CD4-positive, alpha-beta T cell treated with Interleukin-10 for 1 hour (primary cell): Measurements from ENCODE around the gene UROS.
A peak's percentile ranks its signal among the peaks of the same experiment; 100 is the strongest.

ENCODE experiments used
- DNase-seq: peaks from one replicate; pipeline ENCODE4 v3.0.0-alpha.2; 2020

Gene UROS

GRCh38 chr10:125822878-125823662 is at the start of gene UROS, which contains the start of gene BCCIP:
TSS of gene UROS (minus strand) at chr10:125823258. CDS start at chr10:125816499, 6,759 bp downstream.
TSS of gene BCCIP (plus strand) at chr10:125823546. CDS start at chr10:125823558, 12 bp downstream.
- DNase-seq, result peak; percentile 92

GRCh38 chr10:125871338-125871737 is 48.3 kb upstream of the UROS start:
- no peak for DNase-seq

DNA sequence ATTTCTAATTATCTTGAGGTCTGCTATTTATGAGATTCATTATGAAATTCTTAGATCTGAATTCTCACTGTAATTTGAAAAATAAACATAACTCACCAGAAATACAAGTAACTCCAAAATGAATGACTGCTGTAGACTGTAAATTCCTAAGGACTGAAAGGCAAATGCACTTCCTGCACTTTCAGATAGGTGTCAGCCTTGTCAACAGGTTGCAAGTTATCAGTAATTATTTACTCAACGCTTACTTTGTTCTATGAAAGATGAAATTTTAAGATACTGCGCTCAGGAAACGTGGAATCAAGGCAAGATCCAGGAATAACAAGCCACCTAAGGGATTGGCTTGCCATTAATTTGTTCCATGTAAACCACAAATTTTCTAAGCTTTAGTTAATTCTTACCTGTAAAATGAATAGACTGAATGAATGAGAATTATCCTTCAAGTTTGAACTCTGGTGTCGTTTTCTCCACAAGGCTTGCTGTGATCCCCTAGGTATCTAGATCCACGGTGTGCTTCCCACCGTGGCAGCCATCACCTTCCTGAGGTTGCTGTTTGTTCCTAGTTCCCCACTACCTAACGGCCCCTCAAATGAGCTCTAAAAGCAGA is 45.4 kb upstream of the UROS start:
- DNase-seq, result peak; percentile 24

DNA sequence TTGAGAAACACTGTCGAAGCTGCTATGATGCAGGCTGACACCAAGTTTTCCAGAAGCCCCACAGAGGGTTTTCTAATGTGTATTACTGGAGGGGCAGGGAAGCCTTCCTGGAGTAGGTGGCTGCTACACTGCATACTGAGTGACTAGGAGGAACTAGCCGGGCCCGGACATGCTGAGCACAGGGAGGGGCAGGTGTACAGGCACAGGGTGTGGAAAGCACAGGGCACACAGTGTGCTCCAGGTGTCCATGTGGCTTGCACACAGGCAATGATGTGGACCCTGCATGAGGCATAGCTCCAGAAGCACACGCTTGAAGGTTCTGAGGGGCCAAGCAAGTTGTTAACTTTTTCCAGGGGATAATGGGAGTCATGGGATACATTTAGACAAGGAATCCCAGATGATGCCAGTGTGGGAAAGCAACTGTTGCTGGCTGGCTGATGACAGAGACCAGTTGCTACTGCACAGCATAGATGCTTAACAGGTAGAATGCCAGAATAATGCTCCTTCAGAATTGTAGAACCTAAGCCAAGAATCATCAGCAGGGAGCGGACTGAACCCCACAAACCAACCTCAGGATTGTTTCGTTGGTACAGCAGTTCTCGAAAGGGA is 43.5 kb upstream of the UROS start:
- DNase-seq, result no peak

DNA sequence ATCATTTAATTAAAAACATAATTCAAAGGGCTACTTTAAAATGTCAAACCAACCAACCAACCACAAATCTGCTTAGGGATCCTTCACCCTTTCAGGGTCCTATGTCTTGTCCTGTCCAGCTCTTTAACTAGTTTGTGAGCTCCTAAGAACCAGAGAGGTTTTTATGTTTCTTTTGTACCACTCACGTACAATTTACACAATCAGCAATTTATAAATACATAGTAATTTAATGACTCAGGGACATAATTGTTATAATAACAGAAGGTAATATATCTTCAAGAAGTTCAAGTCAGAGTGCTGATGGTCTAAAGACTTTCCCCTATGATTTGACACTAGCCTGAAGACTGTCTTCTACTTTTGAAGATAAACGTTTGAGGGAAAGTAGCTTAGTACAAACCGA is 42.1 kb upstream of the UROS start:
- DNase-seq, result no peak

- no peak for DNase-seq
These were observed 36.2 kb upstream of the UROS start for GRCh38 chr10:125859128-125859817.

DNA sequence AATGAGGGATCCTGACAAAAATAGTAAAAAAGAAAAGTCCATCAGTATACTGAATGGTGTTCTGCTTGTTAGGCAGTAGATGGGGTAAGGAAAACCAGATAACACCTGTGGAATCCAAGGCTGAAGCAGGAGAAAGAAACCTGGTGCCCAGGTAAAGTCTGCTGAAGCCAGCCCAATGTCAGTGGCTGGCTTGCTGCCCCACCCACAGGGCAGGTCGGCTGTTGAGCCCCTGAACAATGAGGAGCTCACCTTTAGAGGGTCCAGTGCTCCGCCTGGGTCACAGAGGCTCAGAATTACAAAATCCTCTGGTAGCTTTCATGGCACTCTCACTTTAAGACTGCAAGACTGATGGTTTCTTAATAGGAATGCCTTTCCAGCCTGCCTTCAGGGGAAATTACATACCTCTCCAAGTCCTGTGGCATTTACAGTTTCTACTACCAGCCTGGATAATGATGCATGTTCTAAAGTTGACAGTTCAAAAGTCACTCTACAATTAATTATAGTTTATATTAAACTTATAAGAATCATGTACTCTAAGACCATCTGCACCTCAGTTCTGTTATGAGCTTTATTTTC is 34.2 kb upstream of the UROS start:
- DNase-seq, result no peak

GRCh38 chr10:125852487-125852886 is 29.4 kb upstream of the UROS start:
- no peak for DNase-seq

DNA sequence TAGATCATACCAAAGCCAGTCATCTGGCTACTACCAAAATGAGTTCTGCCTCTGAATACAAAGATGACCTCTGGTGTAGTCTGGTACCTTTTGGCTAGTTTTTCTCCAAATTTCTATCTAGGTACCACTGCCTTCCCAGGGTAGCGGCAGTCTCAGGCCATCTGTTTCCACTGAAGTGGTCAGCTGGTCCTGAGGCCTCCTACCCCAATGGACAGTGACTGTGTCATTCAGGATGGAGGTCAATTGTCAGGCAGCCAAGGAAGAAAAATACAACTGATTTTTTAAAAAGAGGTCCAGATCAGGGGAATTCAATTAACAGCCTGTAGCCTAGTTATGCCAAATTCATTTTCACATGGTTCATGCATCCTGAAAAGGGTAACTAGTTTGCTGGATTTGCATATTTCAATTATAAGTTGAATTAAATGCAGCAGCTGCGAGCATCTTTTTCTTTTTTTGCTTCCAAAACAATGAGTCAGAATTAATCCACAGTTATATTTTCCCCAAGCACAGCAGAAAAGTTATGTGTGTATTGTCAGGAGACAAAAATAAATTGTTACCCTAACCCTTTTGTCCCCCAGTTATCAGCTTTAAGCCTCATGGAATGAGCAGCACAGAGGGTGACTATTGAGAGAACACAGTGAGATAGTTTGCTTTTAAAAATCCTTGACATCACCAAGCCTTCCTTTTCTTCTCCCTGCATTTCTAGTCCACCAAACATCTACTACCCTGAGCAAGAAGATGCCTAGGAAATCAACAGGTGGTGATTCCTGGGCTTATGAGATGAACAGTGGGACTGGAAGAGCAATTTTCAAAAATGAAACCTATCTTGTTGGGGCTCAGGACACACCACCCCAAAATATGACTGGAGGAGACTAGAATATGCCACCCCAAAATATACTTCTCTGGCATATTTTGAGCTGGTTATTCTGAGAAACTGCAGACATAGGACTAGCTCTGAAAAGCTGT is 28.0 kb upstream of the UROS start:
- no peak for DNase-seq

DNA sequence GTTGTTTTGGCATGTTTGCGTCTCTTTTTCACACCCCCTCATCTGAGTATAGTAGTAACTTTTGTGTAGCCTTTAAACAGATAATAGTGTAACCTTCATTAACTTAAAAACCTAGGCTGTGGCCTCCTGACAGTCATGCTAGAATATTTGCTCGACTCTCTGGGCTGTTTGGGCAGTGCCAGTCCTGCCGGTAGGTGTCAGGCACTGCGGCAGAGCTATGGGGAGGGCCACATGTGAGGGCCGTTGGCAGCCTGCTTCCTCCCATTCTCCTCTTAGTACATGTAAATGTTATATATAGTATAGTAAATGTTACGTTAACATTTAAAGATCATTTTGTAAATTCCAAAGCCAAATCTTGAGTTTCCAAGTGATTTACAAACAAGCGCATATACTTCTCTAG is 26.4 kb upstream of the UROS start:
- no peak for DNase-seq

GRCh38 chr10:125848857-125849256 is 25.8 kb upstream of the UROS start:
- no peak for DNase-seq

GRCh38 chr10:125848371-125848770 is 25.3 kb upstream of the UROS start:
- DNase-seq, result no peak

GRCh38 chr10:125846894-125847293 is 23.8 kb upstream of the UROS start:
- no peak for DNase-seq

DNA sequence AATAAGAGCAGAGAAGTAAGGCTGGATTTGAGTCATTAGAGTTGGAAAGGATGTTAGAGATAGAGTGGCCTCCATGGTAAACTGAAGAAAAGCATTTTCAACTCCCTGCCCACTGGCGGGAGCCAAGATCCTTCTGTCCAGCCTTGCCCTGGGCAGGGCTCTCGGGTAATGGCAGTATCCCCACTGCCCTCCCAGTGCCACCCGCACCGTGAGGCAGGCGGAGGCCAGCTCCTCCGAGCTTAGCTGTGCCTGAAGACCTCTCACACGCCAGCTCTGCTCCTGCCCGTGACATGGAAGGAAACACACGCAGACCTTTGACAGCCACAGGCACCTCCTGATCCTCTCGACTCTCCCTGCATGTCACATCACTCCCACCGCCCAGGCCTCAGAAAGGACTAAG is 22.6 kb upstream of the UROS start:
- DNase-seq, result no peak

DNA sequence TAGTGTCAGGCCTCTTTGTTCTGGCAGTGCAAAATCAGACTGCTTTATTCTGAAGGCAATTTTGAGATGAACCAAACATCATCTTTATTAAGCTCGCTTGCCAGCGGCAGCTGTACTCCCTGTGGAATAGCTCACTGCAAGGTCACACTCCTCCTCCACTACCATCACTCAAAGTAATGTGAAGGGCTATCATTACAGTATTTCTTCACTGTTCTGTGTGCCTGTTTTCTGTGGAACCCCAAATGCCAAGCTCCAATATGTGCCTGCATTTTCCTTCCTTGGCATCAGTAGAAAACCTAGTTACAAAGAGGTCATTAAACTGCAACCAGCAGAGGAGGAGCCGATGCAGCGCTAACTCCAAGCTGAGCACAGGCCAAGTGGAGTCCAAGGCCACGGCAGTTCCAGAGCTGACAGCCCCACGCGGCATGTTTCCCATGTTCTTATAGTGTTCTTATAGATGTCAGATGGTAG is 21.7 kb upstream of the UROS start:
- DNase-seq, result no peak

GRCh38 chr10:125843603-125844329 is 20.7 kb upstream of the UROS start:
- DNase-seq, result no peak

DNA sequence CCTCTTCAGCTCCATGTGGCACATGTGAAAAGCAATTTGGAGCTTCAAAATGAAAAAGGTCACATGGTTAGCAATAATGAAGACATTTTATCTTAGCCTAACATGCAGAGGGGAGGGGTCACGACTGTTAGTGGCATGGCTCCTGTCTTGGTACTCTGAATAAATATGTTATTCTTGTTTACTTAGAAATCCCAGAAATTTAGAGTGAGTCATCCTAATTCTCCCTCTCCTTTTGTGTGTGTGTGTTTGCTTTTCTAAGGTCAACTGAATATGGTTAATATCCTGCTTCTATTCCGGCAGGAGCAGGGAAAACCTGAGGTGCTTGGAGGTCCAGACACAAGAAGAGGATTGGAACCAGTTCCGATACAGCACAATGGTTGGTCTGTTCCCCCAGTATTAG is 17.9 kb upstream of the UROS start:
- DNase-seq, result no peak

- no peak for DNase-seq
These were observed 17.3 kb upstream of the UROS start for GRCh38 chr10:125840406-125840805.

- DNase-seq, result no peak
These were observed 15.9 kb upstream of the UROS start for GRCh38 chr10:125838802-125839575.

GRCh38 chr10:125836746-125837145 is 13.7 kb upstream of the UROS start:
- no peak for DNase-seq
